HUES6 (cell line): Measurements from ENCODE around the gene NCOA1.

Source experiments
- H3K27ac ChIP-seq: 2 replicates; pipeline ENCODE4 v1.7.0; 2013; ENCODE audit warnings: low read depth, mild to moderate bottlenecking, low read length, inconsistent platforms
- H3K27me3 ChIP-seq: 2 replicates; pipeline ENCODE4 v1.6.1; 2013; ENCODE audit warnings: low read length; ENCODE audit not compliant: control insufficient read depth, insufficient read depth
- H3K36me3 ChIP-seq: 2 replicates; pipeline ENCODE4 v1.6.1; 2013; ENCODE audit warnings: low read length; ENCODE audit not compliant: control insufficient read depth, insufficient read depth
- H3K4me1 ChIP-seq: 2 replicates; pipeline ENCODE4 v1.6.1; 2013; ENCODE audit warnings: low read length; ENCODE audit not compliant: control insufficient read depth, insufficient read depth
- H3K4me3 ChIP-seq: 2 replicates; pipeline ENCODE4 v1.5.1; 2013; ENCODE audit warnings: low read depth, low read length
- H3K9ac ChIP-seq: one replicate; pipeline ENCODE4 v1.6.1; 2013; ENCODE audit warnings: mild to moderate bottlenecking, low read length
- H3K9me3 ChIP-seq: 2 replicates; pipeline ENCODE4 v1.6.1; 2013; ENCODE audit warnings: low read depth, low read length; ENCODE audit not compliant: control insufficient read depth, insufficient read depth

The NCOA1 gene

DNA sequence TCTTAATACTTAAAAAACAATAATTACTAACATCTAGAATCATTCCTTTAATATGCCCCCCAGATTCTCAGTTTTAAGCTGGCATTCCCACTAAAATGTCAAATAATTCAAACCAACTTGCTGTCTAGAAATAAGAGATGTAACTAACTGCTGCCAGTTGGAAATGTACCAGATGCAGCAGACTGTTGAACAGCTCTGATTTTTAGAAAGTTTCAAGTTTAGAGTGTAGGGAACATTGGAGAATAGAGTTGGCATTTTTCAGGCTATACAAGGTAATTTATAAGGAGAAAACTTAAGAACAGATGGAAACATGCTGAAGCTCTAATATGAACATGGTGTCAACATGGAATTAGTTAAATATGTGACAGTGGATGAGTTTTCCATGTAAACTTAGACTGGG is 200.8 kb downstream of the NCOA1 start:
- H3K4me1 ChIP-seq, result no peaks in the 10 kb centered on the region
- no peaks in the 10 kb centered on the region for H3K36me3 ChIP-seq
- no peaks in the 10 kb centered on the region for H3K9me3 ChIP-seq
- H3K9ac ChIP-seq, result no peak overlapping the region
- H3K4me3 ChIP-seq, result no peak overlapping the region
- no peaks in the 10 kb centered on the region for H3K27me3 ChIP-seq
- H3K27ac ChIP-seq, result no peak overlapping the region

DNA sequence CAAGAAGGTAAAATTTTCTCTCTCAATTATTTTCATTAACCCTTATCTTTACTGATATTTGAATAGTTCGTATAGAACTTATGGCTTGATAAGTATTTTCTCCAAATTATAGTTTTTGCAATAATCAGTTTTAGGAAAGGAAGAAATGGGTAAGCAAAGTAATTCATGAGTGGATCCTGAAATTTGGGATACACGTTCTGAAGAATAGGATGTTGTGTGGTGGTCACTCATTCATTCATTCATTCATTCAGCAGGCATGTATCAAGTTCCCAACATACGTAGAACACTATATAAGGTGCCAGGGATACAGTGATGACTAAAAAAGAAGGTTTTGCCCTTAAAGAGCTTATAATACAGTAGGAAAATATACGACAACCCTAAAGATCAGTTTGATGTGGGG is 206.7 kb downstream of the NCOA1 start:
- Histone ChIP-seq H3K36me3 (no peaks in the 10 kb centered on the region), H3K9me3 (no peaks in the 10 kb centered on the region), H3K27me3 (no peaks in the 10 kb centered on the region), H3K9ac (no peak overlapping the region), H3K4me3 (no peak overlapping the region), H3K27ac (no peak overlapping the region), H3K4me1 (peaks cover 3% of the 10 kb centered on the region)

DNA sequence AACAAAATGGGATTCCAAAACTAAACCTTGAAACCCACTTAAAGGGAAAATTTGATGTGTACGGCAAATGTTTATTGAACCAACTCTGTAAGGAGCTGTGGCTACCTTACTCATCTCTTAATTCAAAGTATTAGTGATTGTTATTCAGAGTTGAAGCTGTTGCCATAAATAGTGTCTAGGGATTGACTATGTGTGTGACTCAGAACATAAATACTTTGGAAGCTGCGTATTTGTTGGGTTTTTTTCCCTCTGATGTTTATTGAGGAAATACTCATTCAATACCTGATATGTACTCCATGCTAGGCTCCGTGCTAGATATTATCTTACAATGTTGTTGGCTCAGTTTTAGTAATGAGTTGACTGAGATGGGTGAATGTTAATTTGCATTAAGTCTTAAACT is 211.7 kb downstream of the NCOA1 start:
- no peak overlapping the region for H3K4me3 ChIP-seq

DNA sequence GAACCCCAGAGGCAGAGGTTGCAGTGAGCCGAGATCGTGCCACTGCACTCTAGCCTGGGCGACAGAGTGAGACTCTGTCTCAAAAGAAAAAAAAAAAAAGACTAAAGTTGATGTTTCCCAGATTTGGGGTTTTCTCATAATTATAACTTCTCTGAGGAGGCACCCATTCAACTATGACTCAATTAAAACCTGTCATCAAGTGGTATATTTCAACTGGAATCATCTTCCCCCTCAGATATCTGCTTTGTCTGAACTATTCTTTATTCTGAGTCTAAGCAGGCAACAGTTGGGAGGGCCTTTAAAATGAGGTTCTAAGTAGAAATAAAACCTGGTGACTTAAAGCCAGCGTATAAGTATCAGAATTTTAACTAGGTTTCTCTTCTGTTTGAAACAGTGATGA is 213.6 kb downstream of the NCOA1 start:
- Histone ChIP-seq H3K27me3 (no peaks in the 10 kb centered on the region), H3K27ac (no peak overlapping the region), H3K4me1 (peaks cover 8% of the 10 kb centered on the region)

More for the DNA sequence above, 211.7 kb downstream of the NCOA1 start:
- Histone ChIP-seq H3K27me3 (no peaks in the 10 kb centered on the region), H3K27ac (no peak overlapping the region), H3K9me3 (no peaks in the 10 kb centered on the region), H3K9ac (no peak overlapping the region), H3K36me3 (no peaks in the 10 kb centered on the region), H3K4me1 (peaks cover 8% of the 10 kb centered on the region)

DNA sequence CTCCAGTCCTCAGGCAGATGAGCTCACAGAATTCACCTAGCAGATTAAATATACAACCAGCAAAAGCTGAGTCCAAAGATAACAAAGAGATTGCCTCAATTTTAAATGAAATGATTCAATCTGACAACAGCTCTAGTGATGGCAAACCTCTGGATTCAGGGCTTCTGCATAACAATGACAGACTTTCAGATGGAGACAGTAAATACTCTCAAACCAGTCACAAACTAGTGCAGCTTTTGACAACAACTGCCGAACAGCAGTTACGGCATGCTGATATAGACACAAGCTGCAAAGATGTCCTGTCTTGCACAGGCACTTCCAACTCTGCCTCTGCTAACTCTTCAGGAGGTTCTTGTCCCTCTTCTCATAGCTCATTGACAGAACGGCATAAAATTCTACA is 216.1 kb downstream of the NCOA1 start:
- Histone ChIP-seq H3K4me1 (peaks cover 8% of the 10 kb centered on the region), H3K9me3 (no peaks in the 10 kb centered on the region), H3K36me3 (no peaks in the 10 kb centered on the region), H3K9ac (no peak overlapping the region), H3K27ac (no peak overlapping the region), H3K4me3 (no peak overlapping the region), H3K27me3 (no peaks in the 10 kb centered on the region)

More for the DNA sequence above, 213.6 kb downstream of the NCOA1 start:
- H3K9ac ChIP-seq, result no peak overlapping the region
- H3K4me3 ChIP-seq, result no peak overlapping the region
- H3K36me3 ChIP-seq, result no peaks in the 10 kb centered on the region
- H3K9me3 ChIP-seq, result no peaks in the 10 kb centered on the region

DNA sequence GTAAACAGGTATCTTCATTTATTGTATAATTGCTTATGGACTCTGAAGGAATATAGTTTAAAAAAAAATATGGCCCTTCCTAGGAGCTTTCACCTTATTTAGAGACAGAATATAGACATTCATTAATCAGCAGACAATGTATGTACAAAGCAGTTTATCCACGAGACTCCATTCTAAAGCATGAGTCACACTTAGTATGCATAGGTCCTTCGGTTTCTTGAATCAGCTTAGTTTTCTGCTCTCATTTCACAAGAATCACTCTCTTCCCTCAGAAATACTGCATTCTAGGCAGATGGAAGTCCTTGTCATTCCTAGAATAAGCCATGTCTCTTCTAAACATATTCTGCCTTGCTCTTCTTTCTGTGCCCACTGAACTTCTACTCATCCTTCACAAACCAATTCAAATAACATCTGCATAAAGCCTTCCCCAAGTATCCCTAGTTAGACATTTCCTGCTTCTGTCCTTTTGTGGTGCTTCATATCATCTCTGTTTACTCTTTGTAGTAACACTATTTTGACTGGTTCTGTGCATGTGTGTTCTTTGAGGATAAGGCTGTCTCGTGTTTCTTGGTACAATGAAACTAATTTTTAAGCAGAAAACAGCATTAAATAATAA is 217.6 kb downstream of the NCOA1 start:
- no peak overlapping the region for H3K4me3 ChIP-seq
- no peaks in the 10 kb centered on the region for H3K36me3 ChIP-seq
- no peak overlapping the region for H3K9ac ChIP-seq
- H3K27ac ChIP-seq, result no peak overlapping the region
- H3K27me3 ChIP-seq, result no peaks in the 10 kb centered on the region
- H3K9me3 ChIP-seq, result no peaks in the 10 kb centered on the region
- H3K4me1 ChIP-seq, result no peaks in the 10 kb centered on the region

DNA sequence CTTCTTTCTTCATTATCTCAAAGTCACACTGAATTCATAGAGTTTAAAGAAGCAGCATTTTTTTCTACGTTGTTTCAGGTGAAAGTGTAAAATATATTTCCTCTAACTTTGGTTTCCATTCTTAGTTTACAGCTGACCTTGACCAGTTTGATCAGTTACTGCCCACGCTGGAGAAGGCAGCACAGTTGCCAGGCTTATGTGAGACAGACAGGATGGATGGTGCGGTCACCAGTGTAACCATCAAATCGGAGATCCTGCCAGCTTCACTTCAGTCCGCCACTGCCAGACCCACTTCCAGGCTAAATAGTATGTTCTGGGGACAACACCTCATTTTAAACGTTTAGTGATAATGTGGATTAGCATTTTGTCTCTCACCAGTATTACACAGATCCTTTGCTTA is 219.8 kb downstream of the NCOA1 start:
- Histone ChIP-seq H3K4me1 (no peaks in the 10 kb centered on the region), H3K27ac (no peak overlapping the region), H3K27me3 (no peaks in the 10 kb centered on the region), H3K4me3 (no peak overlapping the region), H3K9ac (no peak overlapping the region), H3K9me3 (no peaks in the 10 kb centered on the region), H3K36me3 (no peaks in the 10 kb centered on the region)

DNA sequence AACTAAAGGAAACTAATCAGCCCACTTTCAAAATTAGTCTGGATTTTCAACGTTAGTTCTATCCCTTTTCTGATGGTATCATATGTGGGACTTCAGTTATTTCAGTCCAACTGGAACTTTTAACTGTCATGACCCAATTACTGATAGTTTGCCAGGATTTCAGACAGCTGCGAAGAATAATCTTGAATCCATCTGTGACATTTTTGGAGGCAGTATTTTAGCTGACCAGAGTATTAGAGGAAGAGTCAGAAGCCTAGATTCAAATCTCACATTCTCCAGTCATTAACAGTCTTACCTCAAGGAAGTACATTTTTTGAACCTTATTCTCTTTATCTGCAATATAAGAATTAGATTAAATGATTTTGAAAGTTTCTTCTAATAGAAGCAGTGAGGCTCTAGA is 220.8 kb downstream of the NCOA1 start:
- H3K9ac ChIP-seq, result no peak overlapping the region
- H3K4me3 ChIP-seq, result no peak overlapping the region
- H3K27ac ChIP-seq, result no peak overlapping the region
- no peaks in the 10 kb centered on the region for H3K9me3 ChIP-seq
- no peaks in the 10 kb centered on the region for H3K4me1 ChIP-seq
- no peaks in the 10 kb centered on the region for H3K27me3 ChIP-seq
- no peaks in the 10 kb centered on the region for H3K36me3 ChIP-seq

DNA sequence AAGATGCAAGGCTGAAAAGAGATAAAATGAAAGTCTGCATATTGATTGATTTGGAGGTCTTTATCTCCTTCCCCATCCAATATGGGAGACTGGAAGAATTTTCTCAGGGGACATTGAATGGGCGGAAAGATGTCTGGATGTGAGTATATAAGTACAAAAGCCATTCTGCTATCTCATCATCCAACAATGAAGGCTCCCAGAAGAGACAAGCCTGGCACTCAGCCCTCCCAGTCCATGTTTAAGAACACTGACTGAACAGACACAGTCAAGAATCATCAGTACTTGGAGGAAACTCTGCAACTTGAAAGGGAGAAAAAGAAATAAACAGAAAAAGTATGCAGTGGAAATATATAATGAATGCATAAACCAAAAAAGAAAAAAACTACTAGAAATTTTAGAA is 221.2 kb downstream of the NCOA1 start:
- no peak overlapping the region for H3K9ac ChIP-seq
- no peak overlapping the region for H3K4me3 ChIP-seq
- no peaks in the 10 kb centered on the region for H3K27me3 ChIP-seq
- H3K4me1 ChIP-seq, result no peaks in the 10 kb centered on the region
- no peak overlapping the region for H3K27ac ChIP-seq
- no peaks in the 10 kb centered on the region for H3K36me3 ChIP-seq
- H3K9me3 ChIP-seq, result no peaks in the 10 kb centered on the region

DNA sequence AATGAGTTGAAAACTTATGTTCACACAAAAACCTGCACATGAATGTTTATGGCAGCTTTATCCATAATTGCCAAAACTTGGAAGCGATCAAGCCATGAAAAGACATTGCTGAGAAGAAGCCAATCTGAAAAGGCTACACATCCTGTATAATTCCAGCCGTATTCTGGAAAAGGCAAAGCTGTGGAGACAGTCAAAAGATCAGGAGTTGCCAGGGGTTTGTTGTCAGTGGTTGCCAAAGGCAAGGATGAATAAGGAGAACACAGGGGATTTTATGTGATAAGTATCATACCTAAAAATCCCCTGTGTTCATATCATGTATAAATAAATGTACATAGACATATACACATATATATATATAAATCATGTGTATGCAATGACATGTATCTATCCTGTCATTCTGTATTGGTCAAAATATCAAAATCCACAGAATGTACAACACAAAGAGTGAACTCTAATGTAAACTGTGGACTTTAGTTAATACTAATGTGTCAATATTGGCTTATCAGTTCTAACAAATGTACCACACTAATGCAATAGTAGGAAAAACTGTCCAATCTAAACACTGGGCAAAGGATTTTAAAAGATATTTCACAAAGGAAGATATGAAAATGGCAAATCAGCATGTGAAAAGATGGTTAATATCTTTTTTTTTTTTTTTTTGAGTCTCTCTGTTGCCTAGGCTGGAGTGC is 226.4 kb downstream of the NCOA1 start:
- H3K4me3 ChIP-seq, result no peak overlapping the region
- no peaks in the 10 kb centered on the region for H3K36me3 ChIP-seq
- H3K27ac ChIP-seq, result no peak overlapping the region
- no peaks in the 10 kb centered on the region for H3K9me3 ChIP-seq
- peaks cover 4% of the 10 kb centered on the region; the same call in 1 of the 2 replicates for H3K4me1 ChIP-seq
- no peak overlapping the region for H3K9ac ChIP-seq
- H3K27me3 ChIP-seq, result no peaks in the 10 kb centered on the region

DNA sequence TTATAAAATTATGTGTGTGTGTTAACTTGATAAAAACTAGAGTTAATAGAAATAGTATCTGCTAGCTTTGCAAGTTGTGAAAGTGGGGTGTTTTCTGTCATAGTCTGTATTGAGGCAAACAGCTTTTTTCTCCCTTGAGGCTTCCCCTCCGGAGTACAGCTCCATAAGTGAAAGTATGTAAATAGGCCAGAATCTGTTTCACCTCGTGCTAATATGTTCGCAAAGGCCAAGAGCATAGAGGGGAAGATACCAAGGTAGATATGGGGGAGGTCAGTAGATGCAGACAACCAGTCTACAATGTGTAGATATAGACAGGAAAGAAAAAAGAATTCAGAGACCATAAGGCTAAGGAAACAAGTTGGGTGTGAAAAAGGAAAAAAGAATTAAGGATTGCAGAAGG is 229.3 kb downstream of the NCOA1 start:
- no peak overlapping the region for H3K27ac ChIP-seq
- H3K36me3 ChIP-seq, result no peaks in the 10 kb centered on the region
- no peak overlapping the region for H3K4me3 ChIP-seq
- H3K27me3 ChIP-seq, result no peaks in the 10 kb centered on the region
- peaks cover 4% of the 10 kb centered on the region; the same call in 1 of the 2 replicates for H3K4me1 ChIP-seq
- H3K9ac ChIP-seq, result no peak overlapping the region
- H3K9me3 ChIP-seq, result no peaks in the 10 kb centered on the region
